Cardiac muscle cell (in vitro differentiated cells and primary cell): ENCODE measurements around the gene TAS2R46. TPM values are rescaled to one million over a fixed set of nuclear protein-coding genes. Genes with fewer than 3 reads are reported as not detected.
"Not testable (repeated sequence)": the region's sequence is repeated elsewhere in the genome, so short reads cannot be mapped to it uniquely, and the experiment has no call there.

Experiments
- DNase-seq, 2 donors: peaks; one replicate each; pipeline versions ENCODE4 v3.0.0 to v3.0.0-alpha.2; 2010 to 2017; ENCODE audit warnings: low read depth in 1 of 2, low spot score in 1 of 2
- H3K27ac ChIP-seq: fragments of 200-600 bp; sonication (generic); 2 replicates; pipeline ENCODE4 v1.5.1; 2016
- H3K27me3 ChIP-seq: fragments of 200-600 bp; sonication (generic); 2 replicates; pipeline ENCODE4 v1.6.0; 2016; ENCODE audit warnings: control low read depth
- H3K36me3 ChIP-seq: fragments of 200-600 bp; sonication (generic); 2 replicates; pipeline ENCODE4 v1.5.1; 2016; ENCODE audit warnings: control low read depth
- H3K4me1 ChIP-seq: fragments of 200-600 bp; sonication (generic); 2 replicates; pipeline ENCODE4 v1.8.1; 2017; ENCODE audit warnings: low read depth, mild to moderate bottlenecking, mixed run types
- H3K4me3 ChIP-seq: fragments of 200-600 bp; sonication (generic); 2 replicates; pipeline ENCODE4 v1.5.1; 2016; ENCODE audit warnings: mild to moderate bottlenecking
- H3K9me3 ChIP-seq: fragments of 200-600 bp; sonication (generic); 2 replicates; pipeline ENCODE4 v1.5.1; 2017; ENCODE audit warnings: low read depth, mild to moderate bottlenecking, control low read depth
- CTCF ChIP-seq: IDR thresholded peaks from 2 replicates; pipeline ENCODE4 v1.5.1; 2012; ENCODE audit warnings: low read depth, mild to moderate bottlenecking, low read length
- polyA plus RNA-seq: library from polyadenylated mRNA; unstranded; fragments of >200 nt; fragmentation: Nextera tagmentation; extraction: Ambion mirVana; gene quantifications from 2 replicates; pipeline ENCODE4 v1.2.1, GENCODE V29; 2016
- total RNA-seq: library from RNA; depleted of rRNA; stranded (reverse); fragments of >200 nt; gene quantifications from 2 replicates; pipeline ENCODE4 v1.2.3, GENCODE V29; 2016

Gene TAS2R46
- total and polyA plus RNA-seq, 2 experiments from 2014 or later, result 0.24 to 0.63 TPM

- no peak for DNase-seq
- Histone ChIP-seq H3K4me1 (no peaks in the 10 kb centered on the region), H3K27me3 (no peaks in the 10 kb centered on the region), H3K36me3 (no peaks in the 10 kb centered on the region), H3K9me3 (peaks cover 3% of the 10 kb centered on the region), H3K4me3 (no peak overlapping the region), H3K27ac (no peak overlapping the region)
- TF ChIP-seq CTCF, result no peak
These were observed 6.8 kb downstream of the TAS2R46 start for GRCh38 chr12:11055306-11055705.

DNA sequence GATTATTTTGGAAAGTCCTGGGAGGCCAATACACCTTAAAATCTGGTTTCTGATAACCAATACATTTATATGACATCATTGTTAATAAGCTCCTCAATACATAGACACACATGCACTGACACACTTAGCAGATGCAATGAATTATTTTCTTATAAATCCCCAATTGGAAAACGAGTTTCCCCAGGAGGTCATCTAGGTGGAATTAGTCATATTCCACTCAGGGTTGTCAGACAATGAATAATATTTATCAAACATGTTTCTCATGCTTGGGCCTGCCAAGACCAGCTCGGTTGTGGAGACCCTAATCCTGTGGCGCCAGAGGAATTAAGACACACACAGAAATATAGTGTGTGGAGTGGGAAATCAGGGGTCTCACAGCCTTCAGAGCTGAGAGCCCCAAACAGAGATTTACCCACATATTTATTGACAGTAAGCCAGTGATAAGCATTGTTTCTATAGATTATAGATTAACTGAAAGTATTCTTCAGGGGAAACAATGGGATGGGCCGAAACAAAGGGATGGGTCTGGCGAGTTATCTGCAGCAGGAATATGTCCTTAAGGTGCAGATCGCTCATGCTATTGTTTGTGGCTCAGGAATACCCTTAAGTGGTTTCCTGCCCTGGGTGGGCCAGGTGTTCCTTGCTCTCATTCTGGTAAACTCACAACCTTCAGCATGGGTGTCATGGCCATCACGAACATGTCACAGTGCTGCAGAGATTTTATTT lies 12.1 kb downstream of the TAS2R46 start:
- not testable (repeated sequence) for DNase-seq, H3K36me3 ChIP-seq, H3K4me1 ChIP-seq, H3K27me3 ChIP-seq, H3K9me3 ChIP-seq, H3K27ac ChIP-seq, H3K4me3 ChIP-seq

- peaks cover 11% of the 10 kb centered on the region for H3K36me3 ChIP-seq
- H3K4me1 ChIP-seq, H3K27me3 ChIP-seq, H3K4me3 ChIP-seq, H3K27ac ChIP-seq, H3K9me3 ChIP-seq: not testable (repeated sequence)
- peak in 1 of 2 donors; percentile 2 for DNase-seq
These were observed 20.7 kb downstream of the TAS2R46 start for GRCh38 chr12:11041366-11041765.

DNA sequence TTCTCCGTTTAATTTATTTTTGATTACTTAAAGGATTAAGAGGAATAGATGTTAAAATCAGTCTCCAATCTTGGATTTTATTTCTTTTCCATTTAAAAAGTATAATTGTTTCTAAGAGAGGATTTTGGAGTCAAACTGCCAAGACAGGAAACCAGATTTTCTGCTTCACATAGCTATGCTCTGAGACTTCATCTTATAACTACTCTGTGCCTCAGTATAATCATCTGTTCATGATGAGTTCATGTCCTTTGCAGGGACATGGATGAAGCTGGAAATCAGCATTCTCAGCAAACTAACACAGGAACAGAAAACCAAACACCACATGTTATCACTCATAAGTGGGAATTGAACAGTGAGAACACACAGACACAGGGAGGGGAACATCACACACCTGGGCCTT lies 21.9 kb downstream of the TAS2R46 start:
- TF ChIP-seq CTCF, result no peak
- H3K9me3 ChIP-seq, result no peaks in the 10 kb centered on the region
- no peak overlapping the region for H3K4me3 ChIP-seq
- no peaks in the 10 kb centered on the region for H3K4me1 ChIP-seq
- H3K27ac ChIP-seq, result no peak overlapping the region
- DNase-seq, result no peak
- no peaks in the 10 kb centered on the region for H3K27me3 ChIP-seq
- peaks cover 3% of the 10 kb centered on the region for H3K36me3 ChIP-seq

DNA sequence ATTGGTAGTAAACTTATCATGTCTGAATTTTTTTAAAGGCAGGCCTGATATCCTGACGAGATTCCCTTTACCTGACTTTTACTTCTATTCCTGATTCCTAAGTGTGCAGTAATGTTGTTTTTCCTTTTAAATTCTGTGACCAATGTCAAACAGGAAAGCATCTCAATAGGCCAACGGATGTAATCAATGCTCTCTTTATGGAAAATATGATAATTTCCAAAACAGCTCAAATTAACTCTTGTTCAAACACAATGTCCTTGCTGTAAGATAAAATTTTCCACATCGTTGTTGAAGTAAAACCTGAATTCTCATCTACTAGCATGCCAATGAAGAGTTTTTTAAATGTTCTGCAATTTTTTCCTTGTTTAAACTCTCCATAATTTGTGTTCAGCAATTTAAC lies 22.9 kb downstream of the TAS2R46 start:
- no peaks in the 10 kb centered on the region for H3K4me1 ChIP-seq
- H3K27ac ChIP-seq, result no peak overlapping the region
- H3K9me3 ChIP-seq, result no peaks in the 10 kb centered on the region
- no peak overlapping the region for H3K4me3 ChIP-seq
- no peak for DNase-seq
- H3K36me3 ChIP-seq, result peaks cover 3% of the 10 kb centered on the region
- H3K27me3 ChIP-seq, result no peaks in the 10 kb centered on the region
- no peak for TF ChIP-seq CTCF

GRCh38 chr12:11033959-11034358 lies 28.1 kb downstream of the TAS2R46 start:
- H3K36me3 ChIP-seq, H3K27me3 ChIP-seq, H3K27ac ChIP-seq, H3K4me1 ChIP-seq, DNase-seq, H3K4me3 ChIP-seq, H3K9me3 ChIP-seq: not testable (repeated sequence)

DNA sequence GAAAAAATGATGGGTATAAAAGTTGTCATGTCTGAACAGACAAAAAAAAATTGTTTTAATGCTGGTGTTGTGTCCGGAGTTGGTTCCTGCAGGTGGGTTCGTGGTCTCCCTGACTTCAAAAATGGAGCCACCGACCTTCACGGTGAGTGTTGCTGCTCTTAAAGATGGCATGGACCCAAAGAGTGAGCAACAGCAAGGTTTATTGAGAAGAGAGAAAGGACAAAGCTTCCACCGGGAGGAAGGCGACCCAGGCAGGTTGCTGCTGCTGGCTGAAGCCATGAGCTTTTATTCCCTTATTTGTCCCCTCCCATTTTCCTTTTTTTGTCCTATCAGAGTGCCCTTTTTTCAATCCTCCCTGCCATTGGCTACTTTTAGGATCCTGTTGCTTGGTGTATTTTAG lies 30.8 kb downstream of the TAS2R46 start, which contains the start of gene TAS2R31:
TSS of gene TAS2R31 (minus strand) at position 101 of the 400 bp plus-strand sequence. CDS start at position 29, 72 bp downstream.
- TF ChIP-seq CTCF, result no peak
- Histone ChIP-seq H3K27me3 (no peaks in the 10 kb centered on the region), H3K4me1 (no peaks in the 10 kb centered on the region), H3K27ac (no peak within 1 kb of the TSS), H3K4me3 (no peak within 1 kb of the TSS), H3K36me3 (no peaks in the 10 kb centered on the region), H3K9me3 (no peaks in the 10 kb centered on the region)
- DNase-seq, result no peak
